HepG2 (cell line): ENCODE measurements around the gene VARS1. TPM values are rescaled to one million over a fixed set of nuclear protein-coding genes. Genes with fewer than 3 reads are reported as not detected.
"Not testable (repeated sequence)": the region's sequence is repeated elsewhere in the genome, so short reads cannot be mapped to it uniquely, and the experiment has no call there.

Experiments used
- ATAC-seq: fragments of 200-7000 bp; cut with Tn5 transposase; 3 replicates; pipeline ENCODE4 v1.9.1; 2020; ENCODE audit warnings: mild to moderate bottlenecking, moderate library complexity
- BruUV-seq: library from RNA; stranded (reverse); fragments of 400-500 nt; replicated peaks from 2 replicates; lab custom pipeline; 2021; lab: Mats Ljungman, UMichigan
- CTCF ChIA-PET: fragments of 300-600 bp; formaldehyde crosslinking; extraction: SDS; loops from one replicate; lab custom pipeline; 2021; ENCODE audit warnings: low total read pairs, inconsistent platforms, low intra/inter-chr PET ratio; lab: Yijun Ruan, JAX
- POLR2A ChIA-PET: fragments of 350-600 bp; sonication (Branson Sonifier 250); formaldehyde crosslinking; loops from one replicate; lab custom pipeline; 2020; ENCODE audit warnings: antibody characterized with exemption, inconsistent platforms; lab: Yijun Ruan, JAX
- DNase-seq: peaks from one replicate; pipeline ENCODE4 v3.0.0-alpha.2; 2015; ENCODE audit warnings: low spot score
- FAIRE-seq: peaks from 3 replicates; lab custom pipeline; 2011; peaks lifted over from hg19 to GRCh38; lab: Jason Lieb, UNC
- H2AFZ ChIP-seq: one replicate; pipeline ENCODE4 v1.6.1; 2011; ENCODE audit warnings: low read length, inconsistent platforms
- H3K27ac ChIP-seq: fragments of 300-600 bp; 3 replicates; pipeline ENCODE4 v1.8.0; 2011; ENCODE audit warnings: mixed run types, mild to moderate bottlenecking, mixed read lengths, low read length, inconsistent platforms; ENCODE audit not compliant: insufficient read depth; ENCODE audit errors: extremely low read length
- H3K27me3 ChIP-seq, 2 experiments: fragments of 200-600 bp in 1 of 2; 2 replicates in 1 of 2; 3 replicates in 1 of 2; pipeline versions ENCODE4 v1.6.0 to v1.8.0; 2011; ENCODE audit warnings: low read length in 2 of 2, mild to moderate bottlenecking in 2 of 2, moderate library complexity in 2 of 2, inconsistent platforms in 1 of 2; ENCODE audit not compliant: insufficient read depth in 2 of 2, control insufficient read depth in 1 of 2
- H3K36me3 ChIP-seq, 2 experiments: fragments of 200-600 bp in 1 of 2; replicated peaks in 1 of 2; 2 replicates in 1 of 2; 3 replicates in 1 of 2; pipeline versions ENCODE4 v1.5.1 to v1.8.0; 2011; ENCODE audit warnings: low read length in 2 of 2, inconsistent platforms in 1 of 2; ENCODE audit not compliant: insufficient read depth in 2 of 2, control insufficient read depth in 1 of 2
- H3K4me1 ChIP-seq: 2 replicates; pipeline ENCODE4 v1.5.1; 2012; ENCODE audit warnings: low read length, inconsistent platforms; ENCODE audit not compliant: insufficient read depth
- H3K4me2 ChIP-seq: 2 replicates; pipeline ENCODE4 v1.6.0; 2011; ENCODE audit warnings: low read depth, low read length, inconsistent platforms
- H3K4me3 ChIP-seq, 3 experiments: fragments of 200-600 bp in 1 of 3; sonication (generic), shearing (Covaris generic) in 1 of 3; replicated peaks in 1 of 3; 2 replicates each; pipeline ENCODE4 v1.5.1; 2011 to 2016; ENCODE audit warnings: low read length in 3 of 3, inconsistent platforms in 2 of 3, low read depth in 2 of 3, mild to moderate bottlenecking in 2 of 3, control low read depth in 1 of 3, mixed read lengths in 1 of 3; ENCODE audit not compliant: insufficient read depth in 1 of 3
- H3K79me2 ChIP-seq: one replicate; pipeline ENCODE4 v1.6.1; 2011; ENCODE audit warnings: low read length, inconsistent platforms; ENCODE audit not compliant: insufficient read depth
- H3K9ac ChIP-seq: 2 replicates; pipeline ENCODE4 v1.6.0; 2011; ENCODE audit warnings: mild to moderate bottlenecking, low read depth, low read length, inconsistent platforms; ENCODE audit not compliant: insufficient read depth
- H3K9me3 ChIP-seq: 2 replicates; pipeline ENCODE4 v1.5.1; 2012; ENCODE audit warnings: mild to moderate bottlenecking, low read length
- H4K20me1 ChIP-seq: 2 replicates; pipeline ENCODE4 v1.6.0; 2011; ENCODE audit warnings: inconsistent platforms, mild to moderate bottlenecking, low read length, moderate library complexity; ENCODE audit not compliant: insufficient read depth
- KLF9 ChIP-seq: IDR thresholded peaks from 2 replicates; pipeline ENCODE4 v1.6.1; 2016; ENCODE audit warnings: low read depth
- SMC3 ChIP-seq: IDR thresholded peaks from 2 replicates; pipeline ENCODE4 v1.6.1; 2011; ENCODE audit warnings: low read length, improper control_type of control experiment
- ZNF614 ChIP-seq: IDR thresholded peaks from 2 replicates; pipeline ENCODE4 v1.6.1; 2018; ENCODE audit warnings: missing biosample characterization, missing genetic modification reagents, inconsistent platforms, borderline replicate concordance
- ZNF777 ChIP-seq: sonication (generic); formaldehyde crosslinking; IDR thresholded peaks from 2 replicates; pipeline ENCODE4 v1.4.0; 2020; ENCODE audit warnings: missing genetic modification reagents
- WGBS: methylation state at CpG from one replicate; pipeline ENCODE4 v1.1.6; 2017; ENCODE audit warnings: low lambda C conversion rate; 5-methylcytosine and 5-hydroxymethylcytosine counted together
- in situ Hi-C: cut with HindIII; loops from 2 replicates; pipeline ENCODE4 v1.10.0; 2017; ENCODE audit warnings: low pct_unique_long_range_greater_than_20kb; ENCODE audit not compliant: extremely low pct_ligation_motif_present
- intact Hi-C: fragments of 100-400 bp; cut with micrococcal nuclease; formaldehyde crosslinking; loops from one replicate; pipeline ENCODE4 v1.10.0; 2022; ENCODE audit not compliant: unreplicated experiment
- polyA plus RNA-seq, 8 experiments: library from polyadenylated mRNA; depleted of rRNA in 3 of 8; stranded (reverse) in 7 of 8; unstranded in 1 of 8; fragments of >200 nt; fragmentation: Illumina TruSeq in 4 of 8; extraction: Trizol in 4 of 8; gene quantifications; 2 replicates each; pipeline versions ENCODE4 v1.2.1 to v1.2.3, GENCODE V29; 2011 to 2016; ENCODE audit warnings: low read depth in 4 of 8, missing spikeins in 1 of 8, mixed read lengths in 1 of 8; ENCODE audit not compliant: insufficient read depth in 1 of 8
- total RNA-seq, 5 experiments: library from RNA; depleted of rRNA; stranded (reverse); fragments of >200 nt; fragmentation: Illumina TruSeq; extraction: Trizol; gene quantifications; 2 replicates each; pipeline ENCODE4 v1.2.3, GENCODE V29; 2016; ENCODE audit warnings: low read depth in 1 of 5
- TF ChIP-seq, protein P1 (sequence below): sonication (generic); formaldehyde crosslinking; IDR thresholded peaks from 2 replicates; pipeline ENCODE4 v1.5.1; 2020; ENCODE audit warnings: missing genetic modification reagents, mild to moderate bottlenecking, borderline replicate concordance
- TF ChIP-seq, protein P2 (sequence below): sonication (generic); formaldehyde crosslinking; IDR thresholded peaks from 2 replicates; pipeline ENCODE4 v1.4.0; 2020; ENCODE audit warnings: missing genetic modification reagents

VARS1 gene
- total and polyA plus RNA-seq, 2 of the 13 experiments (the other 11 are each of a cell fraction or from before 2014, with no cell fraction given), result 14.7 to 56.1 TPM

DNA sequence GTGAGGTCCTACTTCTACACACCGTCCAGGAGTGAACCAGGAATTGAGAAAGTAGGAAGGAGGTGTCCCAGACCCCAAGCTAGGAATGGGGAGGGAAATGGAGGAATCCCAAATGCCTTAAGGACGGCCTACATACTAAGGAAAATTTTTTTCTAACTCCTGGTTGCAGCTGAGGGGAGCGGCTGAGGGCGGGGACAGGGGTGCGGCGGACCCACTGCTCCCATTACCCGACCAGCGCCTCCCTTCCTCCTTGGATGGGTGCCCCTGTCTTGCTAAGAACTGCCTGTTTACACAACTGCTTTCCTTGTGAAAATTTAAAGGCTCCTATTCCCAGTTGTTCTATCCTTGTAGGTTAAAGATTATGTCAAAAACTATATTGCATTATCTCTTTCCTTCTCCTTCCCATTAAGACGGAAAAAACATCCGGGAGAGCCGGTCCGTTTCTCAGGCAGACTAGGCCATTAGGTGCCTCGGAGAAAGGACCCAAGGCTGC lies 31.3 kb upstream of the VARS1 start (continued):
- TF ChIP-seq ZNF614 (CRISPR knock-in tag) (no peak), SMC3 (no peak), ZNF777 (CRISPR knock-in tag) (no peak)
- TF ChIP-seq, protein P1, sequence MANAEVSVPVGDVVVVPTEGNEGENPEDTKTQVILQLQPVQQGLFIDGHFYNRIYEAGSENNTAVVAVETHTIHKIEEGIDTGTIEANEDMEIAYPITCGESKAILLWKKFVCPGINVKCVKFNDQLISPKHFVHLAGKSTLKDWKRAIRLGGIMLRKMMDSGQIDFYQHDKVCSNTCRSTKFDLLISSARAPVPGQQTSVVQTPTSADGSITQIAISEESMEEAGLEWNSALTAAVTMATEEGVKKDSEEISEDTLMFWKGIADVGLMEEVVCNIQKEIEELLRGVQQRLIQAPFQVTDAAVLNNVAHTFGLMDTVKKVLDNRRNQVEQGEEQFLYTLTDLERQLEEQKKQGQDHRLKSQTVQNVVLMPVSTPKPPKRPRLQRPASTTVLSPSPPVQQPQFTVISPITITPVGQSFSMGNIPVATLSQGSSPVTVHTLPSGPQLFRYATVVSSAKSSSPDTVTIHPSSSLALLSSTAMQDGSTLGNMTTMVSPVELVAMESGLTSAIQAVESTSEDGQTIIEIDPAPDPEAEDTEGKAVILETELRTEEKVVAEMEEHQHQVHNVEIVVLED, result no peak

DNA sequence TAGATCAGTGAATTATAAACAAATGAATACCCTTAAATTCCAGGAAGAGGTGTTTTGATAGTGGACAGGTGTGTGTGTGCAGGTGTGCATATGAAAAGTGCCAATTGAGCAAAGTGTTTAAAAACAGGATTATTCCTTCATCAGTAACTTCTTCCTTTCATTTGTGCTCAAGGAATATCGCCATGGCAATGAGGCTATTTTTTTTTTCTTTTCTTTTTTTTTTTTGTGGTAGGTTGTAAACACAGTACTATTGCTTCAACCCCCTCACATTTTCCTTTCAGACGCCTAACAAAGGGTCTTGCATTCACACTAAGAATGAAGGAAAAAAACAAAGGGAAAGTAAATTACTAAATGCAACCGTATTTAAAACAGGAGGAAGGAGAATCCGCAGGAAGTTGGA lies 30.0 kb upstream of the VARS1 start:
- FAIRE-seq, result no peak
- in situ Hi-C loops (no loop called here), intact Hi-C loops (no loop called here)
- H2AFZ ChIP-seq, result no peak overlapping the region
- CTCF ChIA-PET, result no interaction called here
- TF ChIP-seq, protein P2, sequence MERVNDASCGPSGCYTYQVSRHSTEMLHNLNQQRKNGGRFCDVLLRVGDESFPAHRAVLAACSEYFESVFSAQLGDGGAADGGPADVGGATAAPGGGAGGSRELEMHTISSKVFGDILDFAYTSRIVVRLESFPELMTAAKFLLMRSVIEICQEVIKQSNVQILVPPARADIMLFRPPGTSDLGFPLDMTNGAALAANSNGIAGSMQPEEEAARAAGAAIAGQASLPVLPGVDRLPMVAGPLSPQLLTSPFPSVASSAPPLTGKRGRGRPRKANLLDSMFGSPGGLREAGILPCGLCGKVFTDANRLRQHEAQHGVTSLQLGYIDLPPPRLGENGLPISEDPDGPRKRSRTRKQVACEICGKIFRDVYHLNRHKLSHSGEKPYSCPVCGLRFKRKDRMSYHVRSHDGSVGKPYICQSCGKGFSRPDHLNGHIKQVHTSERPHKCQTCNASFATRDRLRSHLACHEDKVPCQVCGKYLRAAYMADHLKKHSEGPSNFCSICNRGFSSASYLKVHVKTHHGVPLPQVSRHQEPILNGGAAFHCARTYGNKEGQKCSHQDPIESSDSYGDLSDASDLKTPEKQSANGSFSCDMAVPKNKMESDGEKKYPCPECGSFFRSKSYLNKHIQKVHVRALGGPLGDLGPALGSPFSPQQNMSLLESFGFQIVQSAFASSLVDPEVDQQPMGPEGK (CRISPR knock-in tag), result no peak
- TF ChIP-seq KLF9 (CRISPR knock-in tag), result no peak
- H3K9ac ChIP-seq, result no peak overlapping the region
- no peaks in the 10 kb centered on the region for H3K9me3 ChIP-seq
- H3K4me2 ChIP-seq, result no peak overlapping the region
- H3K27ac ChIP-seq, result peak overlapping the region; percentile 5
- no peak for ATAC-seq
- no peak for DNase-seq
- no peaks in the 10 kb centered on the region for H3K36me3 ChIP-seq
- no TSS peak for BruUV-seq
- H3K27me3 ChIP-seq, result no peaks in the 10 kb centered on the region; a peak in 1 of 5 replicates
- H3K79me2 ChIP-seq, result peaks cover 21% of the 10 kb centered on the region
- WGBS, result 93% methylated on average over 4 of the region's 4 CpGs
- H3K4me3 ChIP-seq, result no peak overlapping the region
- POLR2A ChIA-PET, result interaction anchor here (1.0 to 3.4 kb wide), 4 partner anchors 11 to 40 kb away, joined by 3 to 107 read pairs (median 53); partner anchors contain the start of genes HSPA1A, HSPA1L, LSM2 and VARS1
- peaks cover 39% of the 10 kb centered on the region for H3K4me1 ChIP-seq
- peaks cover 4% of the 10 kb centered on the region for H4K20me1 ChIP-seq

DNA sequence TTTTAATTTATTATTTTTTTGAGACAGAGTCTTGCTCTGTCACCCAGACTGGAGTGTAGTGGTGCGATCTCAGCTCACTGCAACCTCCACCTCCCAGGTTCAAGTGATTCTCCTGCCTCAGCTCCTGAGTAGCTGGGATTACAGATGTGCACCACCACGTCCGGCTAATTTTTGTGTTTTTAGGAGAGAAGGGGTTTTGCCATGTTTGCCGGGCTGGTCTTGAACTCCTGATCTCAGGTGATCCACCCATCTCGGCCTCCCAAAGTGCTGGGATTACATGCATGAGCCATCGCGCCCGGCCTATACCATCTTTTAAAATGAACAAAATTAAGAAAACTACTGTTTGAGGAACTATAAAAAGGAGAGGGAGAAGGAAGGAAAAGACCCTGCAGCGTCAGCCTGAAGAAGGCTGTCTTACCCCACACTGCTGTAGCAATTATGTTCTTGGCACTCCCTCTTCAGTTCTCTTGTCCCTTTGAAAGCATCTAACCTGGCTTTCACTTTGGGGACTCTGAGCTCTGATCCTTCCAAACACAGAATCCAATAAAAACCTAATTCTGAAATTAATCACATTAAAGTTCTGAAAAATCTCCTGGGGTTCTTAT lies 28.1 kb upstream of the VARS1 start:
- BruUV-seq, H3K9ac ChIP-seq, ATAC-seq, DNase-seq, H4K20me1 ChIP-seq, H3K9me3 ChIP-seq, H2AFZ ChIP-seq, FAIRE-seq, CTCF ChIA-PET, H3K36me3 ChIP-seq, H3K4me3 ChIP-seq, H3K27me3 ChIP-seq, in situ Hi-C loops, H3K4me2 ChIP-seq: not testable (repeated sequence)
- WGBS, result 96% methylated on average over 9 of the region's 9 CpGs
- Histone ChIP-seq H3K27ac (peak overlapping the region; percentile 12), H3K4me1 (peaks cover 58% of the 10 kb centered on the region), H3K79me2 (peaks cover 15% of the 10 kb centered on the region)
- intact Hi-C loops, result loop anchor here (2.0 kb wide), 1 partner anchor 143 kb away; the partner anchor contains the start of gene LY6G5C
- POLR2A ChIA-PET, result interaction anchor here (0.9 to 6.9 kb wide), 7 partner anchors 8 to 129 kb away, joined by 3 to 66 read pairs (median 14); partner anchors contain the start of genes CLIC1, LSM2, MSH5 and VARS1
